ENCODE measurements around the gene SUFU.

Gene SUFU

GRCh38 chr10:102627291-102627735 lies 123.5 kb downstream of the SUFU start:
- H3K27me3 Mint-ChIP-seq (ENCODE audit: low read depth), result no peaks in the 10 kb centered on the region
- peaks cover 86% of the 10 kb centered on the region for H3K4me1 Mint-ChIP-seq
- TF ChIP-seq CTCF (IDR thresholded peaks at IDR 0.05; ENCODE audit: unreplicated experiment in 3 of 3), result no peak
- peaks cover 30% of the 10 kb centered on the region for H3K36me3 Mint-ChIP-seq (ENCODE audit: low read depth)
- peak overlapping the region; percentile 54 to 69 (median 55) for H3K4me3 Mint-ChIP-seq
- H3K9me3 Mint-ChIP-seq, result no peaks in the 10 kb centered on the region
- H3K27ac Mint-ChIP-seq, result peak overlapping the region; percentile 97 to 100 (median 100)

GRCh38 chr10:102627736-102628293 lies 124.0 kb downstream of the SUFU start:
- peaks cover 30% of the 10 kb centered on the region for H3K36me3 Mint-ChIP-seq (ENCODE audit: low read depth)
- peak overlapping the region; percentile 97 to 100 (median 100) for H3K27ac Mint-ChIP-seq
- no peak for TF ChIP-seq CTCF (IDR thresholded peaks at IDR 0.05; ENCODE audit: unreplicated experiment in 3 of 3)
- H3K9me3 Mint-ChIP-seq, result no peaks in the 10 kb centered on the region
- H3K4me1 Mint-ChIP-seq, result peaks cover 91% of the 10 kb centered on the region
- H3K27me3 Mint-ChIP-seq (ENCODE audit: low read depth), result no peaks in the 10 kb centered on the region
- H3K4me3 Mint-ChIP-seq, result peak overlapping the region; percentile 54 to 69 (median 55)

DNA sequence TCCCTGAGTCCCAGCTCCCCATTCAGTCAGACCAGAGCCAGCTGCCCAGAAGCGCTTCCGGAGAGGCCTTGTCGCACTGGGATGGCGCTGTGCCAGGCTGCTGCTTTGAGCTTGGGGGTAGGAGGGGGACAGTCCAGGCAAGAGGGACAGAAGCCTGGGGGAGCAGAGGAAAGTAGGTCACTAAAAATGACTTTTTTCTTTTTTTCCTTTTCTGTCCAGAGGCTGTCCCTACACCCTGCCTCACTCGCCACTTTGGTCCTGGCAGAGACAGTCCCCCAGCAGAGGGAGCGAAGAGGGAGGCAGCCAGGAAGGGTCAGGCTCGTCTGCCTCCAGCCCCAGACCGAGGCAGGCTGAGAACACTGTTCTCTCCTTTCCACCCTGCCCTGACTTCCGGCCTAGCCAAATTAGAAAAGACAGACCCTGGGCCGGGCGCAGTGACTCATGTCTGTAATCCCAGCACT lies 124.7 kb downstream of the SUFU start:
- Mint-ChIP-seq H3K9me3 (no peaks in the 10 kb centered on the region), H3K27ac (peak overlapping the region; percentile 97 to 100 (median 100)), H3K36me3 (ENCODE audit: low read depth) (peaks cover 25% of the 10 kb centered on the region), H3K27me3 (ENCODE audit: low read depth) (no peaks in the 10 kb centered on the region), H3K4me1 (peaks cover 93% of the 10 kb centered on the region), H3K4me3 (no peak overlapping the region)
- TF ChIP-seq CTCF (IDR thresholded peaks at IDR 0.05; ENCODE audit: unreplicated experiment in 3 of 3), result no peak

DNA sequence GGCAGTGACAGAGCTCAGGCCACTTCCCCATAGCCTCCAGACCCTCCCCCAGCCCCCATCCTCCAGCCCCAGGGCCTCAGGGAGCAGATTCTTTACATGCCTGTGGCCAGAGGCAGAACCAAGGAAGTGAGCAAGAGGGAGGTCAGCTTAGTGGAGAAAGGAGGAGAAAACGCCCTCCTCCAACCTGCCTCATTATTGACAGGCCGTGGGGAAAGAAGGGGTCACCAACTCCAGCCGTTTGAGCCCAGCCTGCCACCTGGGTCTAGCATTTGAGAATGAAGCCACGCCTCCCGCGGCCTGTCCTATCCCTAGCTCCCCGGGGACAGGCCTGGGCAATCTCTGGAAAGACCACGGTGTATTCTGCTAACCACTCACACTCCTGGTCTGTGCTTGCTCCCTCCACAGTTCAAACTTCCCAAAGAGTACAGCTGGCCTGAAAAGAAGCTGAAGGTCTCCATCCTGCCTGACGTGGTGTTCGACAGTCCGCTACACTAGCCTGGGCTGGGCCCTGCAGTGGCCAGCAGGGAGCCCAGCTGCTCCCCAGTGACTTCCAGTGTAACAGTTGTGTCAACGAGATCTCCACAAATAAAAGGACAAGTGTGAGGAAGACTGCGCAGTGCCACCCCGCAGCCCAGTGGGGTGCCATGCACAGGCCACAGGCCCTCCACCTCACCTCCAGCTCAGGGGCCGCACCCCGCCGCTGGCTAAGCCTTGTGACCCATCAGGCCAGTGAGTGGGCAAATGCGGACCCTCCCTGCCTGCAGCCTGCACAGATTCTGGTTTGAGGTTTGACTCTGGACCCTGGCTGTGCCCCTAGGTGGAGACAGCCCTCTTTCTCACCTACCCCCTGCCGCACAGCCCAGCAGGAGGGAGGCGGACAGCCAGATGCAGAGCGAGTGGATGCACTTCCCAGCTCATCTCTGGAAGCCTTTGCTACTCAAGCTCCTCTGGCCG lies 126.2 kb downstream of the SUFU start:
- Mint-ChIP-seq H3K9me3 (no peaks in the 10 kb centered on the region), H3K27me3 (ENCODE audit: low read depth) (no peaks in the 10 kb centered on the region), H3K4me3 (peak overlapping the region in 1 of 3 experiments; percentile 14), H3K4me1 (peaks cover 98% of the 10 kb centered on the region), H3K36me3 (ENCODE audit: low read depth) (peaks cover 18% of the 10 kb centered on the region), H3K27ac (peak overlapping the region; percentile 97 to 100 (median 100))
- TF ChIP-seq CTCF (IDR thresholded peaks at IDR 0.05; ENCODE audit: unreplicated experiment in 3 of 3), result no peak

GRCh38 chr10:102630663-102631062 lies 126.9 kb downstream of the SUFU start:
- Mint-ChIP-seq H3K27me3 (ENCODE audit: low read depth) (no peaks in the 10 kb centered on the region), H3K4me3 (peak overlapping the region in 1 of 3 experiments; percentile 14), H3K27ac (peak overlapping the region; percentile 97 to 100 (median 100)), H3K4me1 (peaks cover 98% of the 10 kb centered on the region), H3K9me3 (no peaks in the 10 kb centered on the region), H3K36me3 (ENCODE audit: low read depth) (peaks cover 14% of the 10 kb centered on the region)
- no peak for TF ChIP-seq CTCF (IDR thresholded peaks at IDR 0.05; ENCODE audit: unreplicated experiment in 3 of 3)

Measured in nephron (organoid).